Central memory CD8-positive, alpha-beta T cell (primary cell): Measurements from ENCODE around the gene RPH3AL.
"Not testable (repeated sequence)": the region's sequence is repeated elsewhere in the genome, so short reads cannot be mapped to it uniquely, and the experiment has no call there.

ENCODE experiments used
- ATAC-seq: fragments of 150-1000 bp; cut with Tn5 transposase; replicated peaks from 2 replicates; pipeline ENCODE4 v1.10.0; 2022; ENCODE audit warnings: mild to moderate bottlenecking, moderate FRiP score, moderate number of reproducible peaks; ENCODE audit not compliant: poor library complexity, severe bottlenecking; ENCODE audit errors: extremely low read depth
- DNase-seq, 2 donors: peaks; one replicate each; pipeline ENCODE4 v3.0.0; 2021; ENCODE audit warnings: low spot score in 2 of 2
- H3K27ac Mint-ChIP-seq: one replicate; pipeline ENCODE4 v1.8.0; 2022; ENCODE audit warnings: low read depth, mild to moderate bottlenecking, moderate library complexity, mixed read lengths
- H3K27me3 Mint-ChIP-seq: one replicate; pipeline ENCODE4 v1.8.0; 2022; ENCODE audit warnings: mixed read lengths
- H3K36me3 Mint-ChIP-seq: one replicate; pipeline ENCODE4 v1.8.0; 2022; ENCODE audit warnings: mild to moderate bottlenecking, moderate library complexity, mixed read lengths; ENCODE audit not compliant: insufficient read depth
- H3K4me1 Mint-ChIP-seq: one replicate; pipeline ENCODE4 v1.8.0; 2022; ENCODE audit warnings: mixed read lengths
- H3K4me3 Mint-ChIP-seq: one replicate; pipeline ENCODE4 v1.8.0; 2022; ENCODE audit warnings: mild to moderate bottlenecking, moderate library complexity, mixed read lengths
- H3K9me3 Mint-ChIP-seq: one replicate; pipeline ENCODE4 v1.8.0; 2022; ENCODE audit warnings: mixed read lengths

RPH3AL gene

GRCh38 chr17:173166-173911, 179.3 kb downstream of the RPH3AL start:
- H3K4me1 Mint-ChIP-seq: no peaks in the 10 kb centered on the region
- no peaks in the 10 kb centered on the region for H3K36me3 Mint-ChIP-seq
- ATAC-seq: no peak
- DNase-seq: no peak
- no peaks in the 10 kb centered on the region for H3K9me3 Mint-ChIP-seq
- H3K27me3 Mint-ChIP-seq: peaks cover 14% of the 10 kb centered on the region
- no peak overlapping the region for H3K4me3 Mint-ChIP-seq
- H3K27ac Mint-ChIP-seq: no peak overlapping the region

DNA sequence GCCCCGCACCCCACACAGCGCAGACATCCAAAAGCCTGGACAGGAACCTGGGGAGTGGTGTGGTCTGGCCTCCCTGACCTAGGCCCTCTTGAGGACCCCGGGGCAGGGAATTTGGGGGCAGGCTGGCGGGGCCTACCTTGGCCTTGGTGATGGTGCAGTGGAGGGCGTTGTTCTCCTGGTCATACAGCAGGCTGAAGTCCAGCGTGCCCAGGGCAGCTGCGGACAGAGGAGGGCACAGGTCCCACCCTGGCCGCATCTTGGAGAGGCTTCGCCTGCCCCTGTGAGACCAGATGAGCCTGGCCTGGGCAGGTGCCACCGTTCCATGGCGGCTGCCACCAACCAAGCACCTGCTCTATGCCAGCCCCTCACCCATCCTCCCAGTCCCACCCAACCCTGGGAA, 180.2 kb downstream of the RPH3AL start:
- no peaks in the 10 kb centered on the region for H3K36me3 Mint-ChIP-seq
- H3K27me3 Mint-ChIP-seq: peaks cover 4% of the 10 kb centered on the region
- ATAC-seq (no peak), DNase-seq (no peak)
- H3K27ac Mint-ChIP-seq: no peak overlapping the region
- no peaks in the 10 kb centered on the region for H3K9me3 Mint-ChIP-seq
- H3K4me1 Mint-ChIP-seq: no peaks in the 10 kb centered on the region
- no peak overlapping the region for H3K4me3 Mint-ChIP-seq

GRCh38 chr17:171871-172270, 180.7 kb downstream of the RPH3AL start:
- DNase-seq (no peak), ATAC-seq (no peak)
- Mint-ChIP-seq H3K27ac (no peak overlapping the region), H3K27me3 (no peaks in the 10 kb centered on the region), H3K36me3 (no peaks in the 10 kb centered on the region), H3K4me1 (no peaks in the 10 kb centered on the region), H3K4me3 (no peak overlapping the region), H3K9me3 (no peaks in the 10 kb centered on the region)

GRCh38 chr17:170130-170670, 182.4 kb downstream of the RPH3AL start:
- H3K27ac Mint-ChIP-seq: no peak overlapping the region
- no peaks in the 10 kb centered on the region for H3K27me3 Mint-ChIP-seq
- H3K9me3 Mint-ChIP-seq: no peaks in the 10 kb centered on the region
- ATAC-seq (no peak), DNase-seq (no peak)
- no peaks in the 10 kb centered on the region for H3K4me1 Mint-ChIP-seq
- no peaks in the 10 kb centered on the region for H3K36me3 Mint-ChIP-seq
- H3K4me3 Mint-ChIP-seq: no peak overlapping the region

DNA sequence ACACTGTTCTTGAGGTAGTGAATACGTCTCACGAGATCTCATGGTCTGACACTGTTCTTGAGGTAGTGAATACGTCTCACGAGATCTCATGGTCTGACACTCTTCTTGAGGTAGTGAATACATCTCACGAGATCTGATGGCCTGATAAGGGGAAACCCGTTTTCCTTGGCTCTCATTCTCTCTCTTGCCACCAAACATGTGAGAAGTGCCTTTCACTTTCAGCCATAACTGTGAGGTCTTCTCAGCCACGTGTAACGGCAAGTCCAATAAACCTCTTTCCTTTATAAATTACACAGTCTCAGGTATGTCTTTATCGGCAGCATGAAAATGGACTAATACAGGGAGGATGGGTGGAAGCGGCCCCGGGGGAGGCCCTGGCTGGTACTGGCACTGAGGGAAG, 184.0 kb downstream of the RPH3AL start:
- not testable (repeated sequence) for DNase-seq, H3K4me1 Mint-ChIP-seq, H3K36me3 Mint-ChIP-seq, H3K4me3 Mint-ChIP-seq, H3K9me3 Mint-ChIP-seq, H3K27me3 Mint-ChIP-seq, H3K27ac Mint-ChIP-seq, ATAC-seq

GRCh38 chr17:165939-166338, 186.7 kb downstream of the RPH3AL start:
- no peak overlapping the region for H3K27ac Mint-ChIP-seq
- peaks cover 3% of the 10 kb centered on the region for H3K36me3 Mint-ChIP-seq
- no peaks in the 10 kb centered on the region for H3K4me1 Mint-ChIP-seq
- no peak overlapping the region for H3K4me3 Mint-ChIP-seq
- ATAC-seq (no peak), DNase-seq (no peak)
- H3K9me3 Mint-ChIP-seq: no peaks in the 10 kb centered on the region
- H3K27me3 Mint-ChIP-seq: peaks cover 32% of the 10 kb centered on the region

GRCh38 chr17:164303-165235, 188.0 kb downstream of the RPH3AL start:
- DNase-seq (no peak), ATAC-seq (no peak)
- Mint-ChIP-seq H3K36me3 (peaks cover 3% of the 10 kb centered on the region), H3K4me3 (no peak overlapping the region), H3K9me3 (no peaks in the 10 kb centered on the region), H3K27ac (no peak overlapping the region), H3K4me1 (no peaks in the 10 kb centered on the region), H3K27me3 (peaks cover 34% of the 10 kb centered on the region)

DNA sequence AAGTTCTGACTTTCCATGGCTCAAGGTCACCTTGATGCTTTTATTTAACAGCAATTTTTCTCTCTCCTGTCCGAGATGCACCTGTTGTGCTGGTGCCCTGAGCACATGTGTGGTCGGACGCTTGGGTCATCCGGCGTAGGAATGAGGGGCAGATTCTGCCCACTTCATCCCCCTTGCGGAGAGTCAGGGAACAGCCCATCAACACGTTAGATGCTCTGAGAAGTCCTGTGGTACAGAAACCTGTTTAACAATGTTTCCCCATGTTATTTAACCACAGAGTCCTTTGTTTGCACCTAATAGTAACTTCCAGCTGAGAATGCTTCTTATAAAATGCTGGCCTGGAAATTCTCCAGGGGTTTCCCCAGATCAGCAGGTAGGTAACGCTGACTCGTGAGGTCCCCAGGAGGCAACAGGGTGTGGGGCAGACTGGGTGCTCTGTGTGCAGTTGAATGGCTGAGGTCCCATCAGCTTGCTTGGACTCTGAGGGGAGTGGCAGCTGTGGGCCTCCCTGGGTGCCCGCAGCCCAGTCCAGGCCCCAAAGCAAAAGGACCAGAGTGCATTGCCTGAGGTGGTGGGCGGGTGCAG, 189.0 kb downstream of the RPH3AL start:
- Mint-ChIP-seq H3K9me3 (no peaks in the 10 kb centered on the region), H3K4me3 (no peak overlapping the region), H3K27me3 (peaks cover 34% of the 10 kb centered on the region), H3K27ac (no peak overlapping the region), H3K4me1 (no peaks in the 10 kb centered on the region), H3K36me3 (peaks cover 3% of the 10 kb centered on the region)
- DNase-seq: no peak
- no peak for ATAC-seq

GRCh38 chr17:162689-163088, 189.9 kb downstream of the RPH3AL start:
- no peak for ATAC-seq
- peaks cover 3% of the 10 kb centered on the region for H3K36me3 Mint-ChIP-seq
- no peak overlapping the region for H3K27ac Mint-ChIP-seq
- DNase-seq: no peak
- no peaks in the 10 kb centered on the region for H3K4me1 Mint-ChIP-seq
- peaks cover 34% of the 10 kb centered on the region for H3K27me3 Mint-ChIP-seq
- no peak overlapping the region for H3K4me3 Mint-ChIP-seq
- no peaks in the 10 kb centered on the region for H3K9me3 Mint-ChIP-seq
